Kidney epithelial cell (primary cell): ENCODE measurements around the gene ZNF609. TPM values are rescaled to one million over a fixed set of nuclear protein-coding genes. Genes with fewer than 3 reads are reported as not detected.

ENCODE experiments used
- DNase-seq: peaks from one replicate; pipeline ENCODE4 v3.0.0-alpha.2; 2010; ENCODE audit warnings: low read depth
- H3K27me3 ChIP-seq: 2 replicates; pipeline ENCODE4 v1.6.0; 2011; ENCODE audit warnings: low read length; ENCODE audit not compliant: control insufficient read depth, insufficient read depth
- H3K36me3 ChIP-seq: 2 replicates; pipeline ENCODE4 v1.5.1; 2011; ENCODE audit warnings: low read length; ENCODE audit not compliant: control insufficient read depth, insufficient read depth
- H3K4me3 ChIP-seq: 2 replicates; pipeline ENCODE4 v1.5.1; 2011; ENCODE audit warnings: low read depth, mild to moderate bottlenecking, control low read depth, low read length
- CTCF ChIP-seq: IDR thresholded peaks from 2 replicates; pipeline ENCODE4 v1.5.1; 2011; ENCODE audit warnings: mild to moderate bottlenecking, moderate library complexity, low read length, control low read depth, inconsistent platforms; ENCODE audit not compliant: insufficient read depth, poor library complexity, severe bottlenecking
- total RNA-seq: library from RNA; depleted of rRNA; stranded (reverse); fragments of >200 nt; gene quantifications from 2 replicates; pipeline ENCODE4 v1.2.3, GENCODE V29; 2015

ZNF609 gene
- total RNA-seq, 1 donor from 2014 or later = 18.4 TPM

GRCh38 chr15:64542091-64542490 is 81.7 kb downstream of the ZNF609 start:
- H3K27me3 ChIP-seq = no peaks in the 10 kb centered on the region
- H3K36me3 ChIP-seq = no peaks in the 10 kb centered on the region
- H3K4me3 ChIP-seq = no peak overlapping the region
- no peak for DNase-seq
- no peak for TF ChIP-seq CTCF

GRCh38 chr15:64544450-64544849 is 84.1 kb downstream of the ZNF609 start:
- Histone ChIP-seq H3K36me3 (no peaks in the 10 kb centered on the region), H3K27me3 (no peaks in the 10 kb centered on the region), H3K4me3 (no peak overlapping the region)
- TF ChIP-seq CTCF = no peak
- DNase-seq = no peak

- no peak for TF ChIP-seq CTCF
- no peak for DNase-seq
- no peak overlapping the region for H3K4me3 ChIP-seq
- H3K27me3 ChIP-seq = no peaks in the 10 kb centered on the region
- H3K36me3 ChIP-seq = no peaks in the 10 kb centered on the region
Observed at GRCh38 chr15:64547275-64547674, 86.9 kb downstream of the ZNF609 start.

- no peak overlapping the region for H3K4me3 ChIP-seq
- DNase-seq = no peak
- TF ChIP-seq CTCF = no peak
- H3K27me3 ChIP-seq = no peaks in the 10 kb centered on the region
- H3K36me3 ChIP-seq = no peaks in the 10 kb centered on the region
Observed at GRCh38 chr15:64548235-64548634, 87.9 kb downstream of the ZNF609 start.

DNA sequence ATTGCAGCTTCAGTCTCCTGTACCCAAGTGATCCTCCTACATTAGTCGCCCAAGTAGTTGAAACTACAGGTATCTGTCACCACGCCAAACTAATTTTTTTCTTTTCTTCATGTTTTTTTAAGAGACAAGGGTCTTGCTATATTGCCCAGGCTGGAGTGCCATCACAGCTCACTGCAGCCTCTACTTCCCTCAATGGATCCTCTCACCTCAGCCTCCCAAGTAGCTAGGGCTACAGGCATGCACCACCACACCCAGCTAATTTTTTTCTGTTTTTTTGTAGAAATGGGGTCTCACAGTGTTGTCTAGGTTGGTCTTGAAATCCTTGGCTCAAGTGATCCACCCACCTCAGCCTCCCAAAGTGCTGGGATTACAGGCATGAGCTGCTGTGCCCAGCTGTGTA is 89.5 kb downstream of the ZNF609 start:
- Histone ChIP-seq H3K36me3 (no peaks in the 10 kb centered on the region), H3K4me3 (no peak overlapping the region), H3K27me3 (no peaks in the 10 kb centered on the region)
- DNase-seq = no peak
- no peak for TF ChIP-seq CTCF

- DNase-seq = no peak
- Histone ChIP-seq H3K36me3 (no peaks in the 10 kb centered on the region), H3K27me3 (no peaks in the 10 kb centered on the region), H3K4me3 (no peak overlapping the region)
- TF ChIP-seq CTCF = no peak
Observed at GRCh38 chr15:64552281-64552948, 92.0 kb downstream of the ZNF609 start.
